ENCODE data around the gene XXYLT1.
"Not testable (repeated sequence)": the region's sequence is repeated elsewhere in the genome, so short reads cannot be mapped to it uniquely, and the experiment has no call there.

Gene XXYLT1

GRCh38 chr3:195107593-195107992, 163.4 kb downstream of the XXYLT1 start:
- no peak for DNase-seq

GRCh38 chr3:195107031-195107430, 163.9 kb downstream of the XXYLT1 start:
- not testable (repeated sequence) for DNase-seq

GRCh38 chr3:195106418-195106906, 164.5 kb downstream of the XXYLT1 start:
- DNase-seq = peak; percentile 25

GRCh38 chr3:195105841-195106417, 165.0 kb downstream of the XXYLT1 start:
- no peak for DNase-seq

- no peak for DNase-seq
Measured at GRCh38 chr3:195105389-195105788, 165.6 kb downstream of the XXYLT1 start.

- DNase-seq = no peak
Measured at GRCh38 chr3:195104340-195104739, 166.6 kb downstream of the XXYLT1 start.

GRCh38 chr3:195103623-195104022, 167.3 kb downstream of the XXYLT1 start:
- DNase-seq = no peak

- no peak for DNase-seq
Measured at GRCh38 chr3:195102609-195103467, 168.1 kb downstream of the XXYLT1 start.

- DNase-seq = no peak
Measured at GRCh38 chr3:195101927-195102608, 168.9 kb downstream of the XXYLT1 start.

- no peak for DNase-seq
Measured at GRCh38 chr3:195101001-195101583, 169.9 kb downstream of the XXYLT1 start.

- no peak for DNase-seq
Measured at GRCh38 chr3:195099951-195100785, 170.8 kb downstream of the XXYLT1 start.

GRCh38 chr3:195098741-195099525, 172.0 kb downstream of the XXYLT1 start:
- DNase-seq = no peak

GRCh38 chr3:195097331-195098255, 173.4 kb downstream of the XXYLT1 start:
- no peak for DNase-seq

- no peak for DNase-seq
Measured at GRCh38 chr3:195096484-195097330, 174.3 kb downstream of the XXYLT1 start.

- no peak for DNase-seq
Measured at GRCh38 chr3:195096053-195096452, 174.9 kb downstream of the XXYLT1 start.

GRCh38 chr3:195095704-195096036, 175.3 kb downstream of the XXYLT1 start:
- DNase-seq = no peak

GRCh38 chr3:195095035-195095703, 175.8 kb downstream of the XXYLT1 start:
- DNase-seq = no peak

GRCh38 chr3:195094191-195094921, 176.6 kb downstream of the XXYLT1 start:
- no peak for DNase-seq

Measured in KG1 (cell line).